Stimulated activated CD4-positive, alpha-beta T cell treated with anti-CD3 and anti-CD28 coated beads, Interleukin-15, amount 100 ng/mL, for 1 hour (primary cell): ENCODE data around the gene ZBTB7C.
A peak's percentile ranks its signal among the peaks of the same experiment; 100 is the strongest.

ENCODE experiments used
- DNase-seq, 2 donors: peaks; one replicate each; pipeline ENCODE4 v3.0.0-alpha.2; 2020; ENCODE audit warnings: low read depth in 1 of 2, low spot score in 1 of 2

ZBTB7C gene

GRCh38 chr18:48170651-48171050 is 238.5 kb downstream of the ZBTB7C start:
- no peak for DNase-seq

GRCh38 chr18:48168861-48169260 is 240.3 kb downstream of the ZBTB7C start:
- no peak for DNase-seq

GRCh38 chr18:48167897-48168253 is 241.3 kb downstream of the ZBTB7C start:
- no peak for DNase-seq

- DNase-seq, result no peak
Observed at GRCh38 chr18:48166336-48166875, 242.8 kb downstream of the ZBTB7C start.

- no peak for DNase-seq
Observed at GRCh38 chr18:48165111-48165866, 243.9 kb downstream of the ZBTB7C start.

- no peak for DNase-seq
Observed at GRCh38 chr18:48164701-48165100, 244.5 kb downstream of the ZBTB7C start.

GRCh38 chr18:48164116-48164515 is 245.1 kb downstream of the ZBTB7C start:
- DNase-seq, result no peak

- DNase-seq, result no peak
Observed at GRCh38 chr18:48163738-48164115, 245.5 kb downstream of the ZBTB7C start.

GRCh38 chr18:48162956-48163737 is 246.0 kb downstream of the ZBTB7C start:
- DNase-seq, result no peak

- no peak for DNase-seq
Observed at GRCh38 chr18:48161911-48162698, 247.1 kb downstream of the ZBTB7C start.

- peak; percentile 42 to 50 for DNase-seq
Observed at GRCh38 chr18:48161191-48161910, 247.8 kb downstream of the ZBTB7C start.

- no peak for DNase-seq
Observed at GRCh38 chr18:48160622-48161021, 248.6 kb downstream of the ZBTB7C start.

GRCh38 chr18:48159816-48160215 is 249.4 kb downstream of the ZBTB7C start:
- no peak for DNase-seq

GRCh38 chr18:48158721-48159120 is 250.5 kb downstream of the ZBTB7C start:
- no peak for DNase-seq

GRCh38 chr18:48157956-48158355 is 251.2 kb downstream of the ZBTB7C start:
- no peak for DNase-seq

GRCh38 chr18:48155856-48156255 is 253.3 kb downstream of the ZBTB7C start:
- no peak for DNase-seq

- no peak for DNase-seq
Observed at GRCh38 chr18:48154828-48155227, 254.4 kb downstream of the ZBTB7C start.

GRCh38 chr18:48153613-48154481 is 255.3 kb downstream of the ZBTB7C start:
- no peak for DNase-seq

GRCh38 chr18:48152549-48152948 is 256.6 kb downstream of the ZBTB7C start:
- DNase-seq, result no peak
